ENCODE results near the gene ZKSCAN4.

DNA sequence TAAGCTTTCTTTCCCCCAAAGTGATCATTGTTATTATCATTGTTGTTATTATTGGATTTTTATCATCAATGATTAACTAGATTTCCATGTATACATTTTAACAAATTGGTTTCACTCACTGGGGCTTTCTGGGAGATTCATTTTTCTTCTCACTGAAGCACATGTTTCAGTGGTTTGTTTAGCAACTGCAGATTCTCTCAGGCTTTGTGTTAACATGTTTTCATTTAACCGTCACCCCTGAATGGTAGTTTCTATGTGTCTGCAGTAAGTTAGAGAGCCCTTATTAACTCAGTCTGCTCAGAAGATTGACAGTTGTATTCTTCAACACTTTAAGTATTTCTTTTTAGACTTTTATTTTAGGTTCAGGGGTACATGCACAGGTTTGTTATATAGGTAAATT lies 12.4 kb downstream of the ZKSCAN4 start:
- TF ChIP-seq, protein P1, sequence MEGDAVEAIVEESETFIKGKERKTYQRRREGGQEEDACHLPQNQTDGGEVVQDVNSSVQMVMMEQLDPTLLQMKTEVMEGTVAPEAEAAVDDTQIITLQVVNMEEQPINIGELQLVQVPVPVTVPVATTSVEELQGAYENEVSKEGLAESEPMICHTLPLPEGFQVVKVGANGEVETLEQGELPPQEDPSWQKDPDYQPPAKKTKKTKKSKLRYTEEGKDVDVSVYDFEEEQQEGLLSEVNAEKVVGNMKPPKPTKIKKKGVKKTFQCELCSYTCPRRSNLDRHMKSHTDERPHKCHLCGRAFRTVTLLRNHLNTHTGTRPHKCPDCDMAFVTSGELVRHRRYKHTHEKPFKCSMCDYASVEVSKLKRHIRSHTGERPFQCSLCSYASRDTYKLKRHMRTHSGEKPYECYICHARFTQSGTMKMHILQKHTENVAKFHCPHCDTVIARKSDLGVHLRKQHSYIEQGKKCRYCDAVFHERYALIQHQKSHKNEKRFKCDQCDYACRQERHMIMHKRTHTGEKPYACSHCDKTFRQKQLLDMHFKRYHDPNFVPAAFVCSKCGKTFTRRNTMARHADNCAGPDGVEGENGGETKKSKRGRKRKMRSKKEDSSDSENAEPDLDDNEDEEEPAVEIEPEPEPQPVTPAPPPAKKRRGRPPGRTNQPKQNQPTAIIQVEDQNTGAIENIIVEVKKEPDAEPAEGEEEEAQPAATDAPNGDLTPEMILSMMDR (IDR thresholded peaks at IDR 0.05), result no peak
- TF ChIP-seq POLR2A (IDR thresholded peaks at IDR 0.05), result no peak
